Activated CD8-positive, alpha-beta memory T cell treated with anti-CD3 and anti-CD28 coated beads, Interleukin-2, amount 50 U/mL, for 24 hours (primary cell): ENCODE data around the gene MC4R.
"Not testable (repeated sequence)": the region's sequence is repeated elsewhere in the genome, so short reads cannot be mapped to it uniquely, and the experiment has no call there.

Source experiments
- DNase-seq: peaks from one replicate; pipeline ENCODE4 v3.0.0-alpha.2; 2020; ENCODE audit errors: extremely low read depth

The MC4R gene

DNA sequence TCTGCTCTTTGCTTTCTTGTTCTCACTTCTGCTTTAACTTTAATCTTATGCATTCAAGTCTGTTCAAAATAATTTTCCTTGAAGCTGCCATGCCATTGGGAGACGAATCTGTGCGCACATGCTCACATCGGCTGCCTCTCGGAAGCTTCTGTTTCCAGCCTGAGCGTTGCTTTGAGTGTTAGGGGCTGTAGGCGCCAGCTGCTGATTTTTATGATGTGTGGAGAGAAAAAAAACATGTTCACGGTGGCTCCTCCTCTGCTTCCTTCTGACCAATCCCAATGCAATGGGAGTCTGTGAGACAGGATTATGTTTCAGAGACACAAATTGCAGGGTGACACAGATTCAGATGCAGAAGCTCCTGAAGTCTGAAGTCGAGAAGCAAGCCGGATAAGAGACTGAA is at the start of gene MC4R:
TSS of gene MC4R (minus strand) at position 180 of the 400 bp plus-strand sequence. CDS start 426 bp downstream, outside the sequence.
- DNase-seq: no peak

DNA sequence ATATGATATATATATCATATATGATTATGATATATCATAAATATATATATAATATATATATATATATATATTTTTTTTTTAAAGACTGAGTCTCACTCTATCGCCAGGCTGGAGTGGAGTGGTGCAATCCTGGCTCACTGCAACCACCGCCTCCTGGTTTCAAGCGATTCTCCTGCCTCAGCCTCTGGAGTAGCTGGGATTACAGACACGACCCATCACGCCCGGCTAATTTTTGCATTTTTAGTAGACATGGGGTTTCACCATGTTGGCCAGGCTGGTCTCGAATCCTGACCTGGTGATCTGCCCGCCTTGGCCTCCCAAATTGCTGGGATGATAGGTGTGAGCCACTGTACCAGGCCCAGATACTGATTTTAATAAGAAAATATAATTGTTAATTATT is 49.7 kb upstream of the MC4R start:
- DNase-seq: not testable (repeated sequence)

GRCh38 chr18:60421356-60422118 is 49.0 kb upstream of the MC4R start:
- no peak for DNase-seq

GRCh38 chr18:60417946-60418345 is 45.4 kb upstream of the MC4R start:
- DNase-seq: no peak

GRCh38 chr18:60413944-60414547 is 41.5 kb upstream of the MC4R start:
- DNase-seq: no peak

- no peak for DNase-seq
Observed at GRCh38 chr18:60411715-60412114, 39.1 kb upstream of the MC4R start.

DNA sequence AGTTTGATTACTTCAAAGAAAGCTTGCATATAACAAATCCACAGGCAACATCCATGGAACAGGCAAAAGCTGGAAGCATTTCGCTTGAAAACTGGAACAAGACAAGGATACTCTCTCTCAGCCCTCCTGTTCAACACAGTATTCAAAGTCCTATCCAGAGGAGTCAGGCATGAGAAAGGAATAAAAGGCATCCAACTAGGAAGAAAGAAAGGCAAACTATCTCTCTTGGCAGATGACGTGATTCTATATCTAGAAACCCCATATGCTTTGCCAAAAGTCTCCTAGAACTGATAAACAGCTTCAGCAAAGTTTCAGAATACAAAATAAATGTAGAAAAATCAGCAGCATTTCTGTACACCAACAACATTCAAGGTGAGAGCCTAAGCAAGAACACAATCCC is 34.1 kb upstream of the MC4R start:
- DNase-seq: no peak

DNA sequence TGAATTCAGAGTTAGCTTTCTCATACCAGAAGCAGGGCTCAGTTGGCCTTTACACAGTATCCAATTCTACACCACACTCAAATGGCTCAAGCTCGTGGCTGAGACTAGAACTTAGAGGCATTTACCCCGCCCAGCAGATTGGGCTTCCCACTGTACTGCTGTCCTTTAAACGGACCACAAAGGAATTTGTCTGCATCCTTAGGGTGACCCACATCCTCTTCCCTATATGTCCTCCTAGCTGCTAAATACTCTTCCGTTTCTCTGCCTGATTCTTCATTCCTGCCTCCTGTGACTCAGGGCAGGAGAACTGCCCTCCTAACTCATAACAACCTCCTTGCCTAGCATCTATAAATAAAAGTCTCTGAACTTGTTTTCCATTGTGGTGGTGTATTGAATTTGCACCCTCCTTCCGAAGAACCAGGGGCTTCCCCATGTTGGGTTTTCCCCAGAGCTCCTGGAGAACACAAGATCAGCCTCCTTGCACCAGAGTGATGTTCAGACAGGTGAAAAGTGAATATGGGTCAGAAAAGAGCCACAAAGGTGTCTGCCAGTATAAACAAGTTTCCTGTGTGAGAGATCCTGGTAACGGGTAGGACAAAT is 32.0 kb upstream of the MC4R start:
- DNase-seq: no peak

DNA sequence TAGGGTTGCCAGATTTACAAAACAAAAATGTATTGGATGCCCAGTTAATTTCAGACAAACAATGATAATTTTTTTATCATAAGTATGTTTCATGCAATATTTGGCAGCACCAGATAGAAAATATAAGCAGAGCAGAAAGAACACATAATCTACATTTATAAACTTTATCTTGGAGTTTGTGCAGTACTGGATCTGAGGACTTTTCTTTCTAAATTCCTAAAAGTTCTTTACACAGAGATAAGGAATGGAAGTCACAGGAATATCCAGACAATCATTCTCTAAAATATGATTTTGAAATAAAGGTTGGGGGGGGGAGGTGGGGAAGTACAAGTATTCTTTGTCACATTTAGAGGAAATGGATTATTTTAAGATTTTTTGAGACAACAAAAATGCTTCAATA is 28.8 kb upstream of the MC4R start:
- no peak for DNase-seq

DNA sequence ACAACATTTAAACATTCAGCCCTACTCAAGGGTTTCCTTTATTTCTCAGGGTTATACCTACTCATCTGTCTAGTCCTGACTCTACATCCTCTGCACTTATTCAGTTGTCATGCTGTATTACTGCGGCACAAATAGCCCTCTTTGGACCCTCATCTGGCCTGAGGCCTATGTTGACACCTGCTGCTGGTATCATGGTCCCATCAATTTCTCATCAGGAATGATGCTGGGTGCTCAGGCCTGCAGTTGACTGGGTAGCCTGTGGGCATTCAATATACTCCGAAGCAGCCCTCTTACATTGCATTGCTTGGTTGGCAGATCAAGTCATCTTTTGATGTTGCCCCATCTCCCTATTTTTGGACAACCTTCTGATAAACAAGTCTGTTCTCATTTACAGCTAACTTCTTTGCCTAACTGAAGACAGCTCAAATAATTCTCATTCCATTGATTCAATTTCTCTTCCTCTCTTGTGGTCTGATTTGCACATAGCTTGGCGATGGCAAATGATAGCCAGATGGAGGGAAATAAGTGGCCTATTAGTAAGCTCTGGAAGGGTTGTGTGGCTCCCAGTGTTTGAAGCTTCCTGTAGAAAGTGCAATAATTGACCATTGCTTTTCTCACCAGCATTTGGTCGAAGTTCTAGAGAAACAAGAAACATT is 19.1 kb upstream of the MC4R start:
- no peak for DNase-seq

GRCh38 chr18:60389314-60389713 is 16.7 kb upstream of the MC4R start:
- no peak for DNase-seq

DNA sequence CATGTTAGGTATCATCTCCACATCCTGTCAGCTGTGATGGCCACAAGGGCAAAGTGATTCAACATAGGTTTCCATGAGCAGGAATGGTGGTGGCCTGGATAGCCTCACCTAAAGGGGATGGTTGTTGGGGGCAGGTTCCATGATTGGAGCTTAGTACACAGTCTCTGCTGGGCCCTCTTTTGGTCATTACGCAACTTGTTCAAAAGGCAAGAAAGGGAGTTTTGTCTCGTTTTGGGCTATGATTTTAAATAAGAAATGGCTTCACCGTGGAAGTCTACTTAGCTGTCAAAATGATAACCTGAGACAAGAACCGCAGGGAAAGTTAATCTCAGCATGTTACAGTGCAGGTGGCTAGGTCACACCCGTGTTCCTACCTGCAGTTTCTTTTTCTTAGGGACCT is 13.1 kb upstream of the MC4R start:
- no peak for DNase-seq

GRCh38 chr18:60383893-60384292 is 11.3 kb upstream of the MC4R start:
- DNase-seq: no peak

GRCh38 chr18:60377778-60378469 is 5.3 kb upstream of the MC4R start:
- DNase-seq: no peak

DNA sequence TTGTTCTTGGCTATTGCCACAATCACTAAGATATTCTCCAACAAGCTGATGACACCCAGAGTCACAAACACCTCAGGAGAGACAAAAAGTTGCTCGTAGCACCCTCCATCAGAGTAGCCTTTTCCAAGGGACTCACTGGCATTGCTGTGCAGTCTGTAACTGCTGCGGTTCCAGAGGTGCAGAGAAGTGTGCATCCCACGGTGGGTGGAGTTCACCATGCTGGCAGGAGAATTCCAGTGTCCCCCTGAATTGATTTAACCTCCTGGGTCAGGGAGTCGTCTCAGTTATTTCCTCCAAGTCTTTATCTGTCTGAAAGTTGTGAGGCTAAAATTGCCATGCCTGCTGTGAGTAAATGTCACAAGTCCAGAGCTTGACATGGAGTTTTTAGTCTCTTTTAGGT is 443 bp downstream of the MC4R start:
- DNase-seq: no peak

DNA sequence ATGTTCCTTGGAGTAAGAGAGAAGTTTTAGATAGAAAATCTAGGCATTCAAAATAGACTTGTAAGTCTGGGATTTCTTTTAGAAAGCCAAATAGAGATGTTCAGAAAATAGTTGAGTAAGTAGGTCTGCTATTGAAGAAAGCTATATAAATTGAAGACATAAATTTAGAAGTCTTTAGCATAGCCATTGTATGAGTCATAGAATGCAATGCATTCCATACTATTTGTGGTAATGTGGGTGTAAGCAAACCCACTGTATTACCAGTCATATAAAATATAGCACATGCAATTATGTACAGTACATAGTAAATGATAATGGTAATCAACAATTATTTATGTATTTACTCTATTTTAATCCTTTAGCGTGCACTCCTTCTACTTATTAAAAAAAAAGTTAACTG is 14.1 kb downstream of the MC4R start:
- no peak for DNase-seq

DNA sequence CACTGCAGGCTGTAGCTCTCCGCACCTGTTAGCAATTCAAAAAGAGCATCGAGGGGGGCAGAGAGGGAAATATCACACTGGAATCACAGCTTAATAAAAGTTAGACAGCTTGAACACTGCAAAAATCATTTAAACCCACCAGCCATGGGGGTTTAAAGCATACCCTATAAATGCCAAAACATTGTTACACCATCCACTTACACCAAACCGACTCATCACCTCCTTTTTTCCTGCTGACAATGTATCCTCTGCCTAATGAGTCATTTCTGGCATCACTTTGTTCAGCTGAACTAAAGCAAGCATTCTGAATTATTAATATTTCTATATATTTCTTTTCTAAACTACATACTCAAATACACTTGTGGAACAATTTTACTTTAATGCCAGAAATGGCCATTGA is 21.6 kb downstream of the MC4R start:
- no peak for DNase-seq

GRCh38 chr18:60350150-60350549 is 22.4 kb downstream of the MC4R start:
- no peak for DNase-seq

DNA sequence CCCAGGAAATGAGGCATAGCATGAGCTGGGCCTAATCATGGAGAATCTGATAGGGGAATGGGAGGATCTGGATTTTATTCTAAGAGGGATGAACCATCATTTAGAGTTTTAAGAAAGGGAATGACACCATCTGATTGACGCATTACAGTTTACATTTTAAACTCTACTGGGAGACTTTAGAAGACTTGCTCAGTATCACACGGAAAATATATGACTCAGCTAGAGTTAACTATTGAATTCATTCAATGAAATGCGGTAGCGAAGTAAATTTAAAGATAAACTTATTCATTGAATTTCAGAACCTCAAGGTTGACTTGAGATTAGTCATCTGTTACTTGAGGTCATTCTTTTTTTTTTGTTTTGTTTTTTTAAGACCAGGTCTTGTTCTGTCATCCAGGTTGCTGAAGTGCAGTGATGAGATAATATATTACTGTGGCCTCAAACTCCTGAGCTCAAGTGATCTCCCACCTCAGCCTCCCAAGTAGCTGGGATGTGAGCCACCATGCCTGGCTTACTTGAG is 25.0 kb downstream of the MC4R start:
- no peak for DNase-seq

GRCh38 chr18:60339018-60339417 is 33.6 kb downstream of the MC4R start:
- DNase-seq: no peak

DNA sequence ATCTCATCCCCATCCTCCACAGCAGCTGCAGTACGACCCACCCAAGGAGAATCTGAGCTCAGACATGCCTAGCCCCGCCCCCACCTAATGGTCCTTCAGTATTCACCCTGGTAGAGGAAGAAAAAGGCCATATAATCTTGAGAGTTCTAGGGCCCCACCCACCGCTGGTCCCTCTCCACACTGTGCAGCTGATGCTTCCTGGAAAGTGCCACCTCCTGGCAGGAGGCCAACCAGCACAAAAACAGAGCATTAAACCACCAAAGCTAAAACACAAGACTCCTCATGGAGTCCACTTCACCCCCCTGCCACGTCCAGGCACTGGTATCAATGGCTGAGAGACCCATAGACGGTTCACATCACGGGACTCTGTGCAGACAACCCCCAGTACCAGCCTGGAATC is 40.7 kb downstream of the MC4R start:
- no peak for DNase-seq

GRCh38 chr18:60329131-60329530 is 43.4 kb downstream of the MC4R start:
- DNase-seq: no peak
